SU-DHL-6 (cell line): ENCODE data around the gene LDHA.

Experiments used
- EZH2phosphoT487 ChIP-seq: fragments of 200-600 bp; sonication (generic), shearing (Covaris generic); conservative IDR thresholded peaks from 2 replicates; pipeline ENCODE4 v1.6.1; 2018; ENCODE audit warnings: mild to moderate bottlenecking, antibody characterized with exemption, low read length, moderate library complexity, mixed read lengths
- TF ChIP-seq, protein P1 (sequence below): fragments of 200-600 bp; sonication (generic); IDR thresholded peaks from one replicate; pipeline ENCODE4 v1.5.1; 2017; ENCODE audit warnings: antibody characterized with exemption, mild to moderate bottlenecking, low read length, moderate library complexity; ENCODE audit not compliant: insufficient read depth, poor library complexity, severe bottlenecking

DNA sequence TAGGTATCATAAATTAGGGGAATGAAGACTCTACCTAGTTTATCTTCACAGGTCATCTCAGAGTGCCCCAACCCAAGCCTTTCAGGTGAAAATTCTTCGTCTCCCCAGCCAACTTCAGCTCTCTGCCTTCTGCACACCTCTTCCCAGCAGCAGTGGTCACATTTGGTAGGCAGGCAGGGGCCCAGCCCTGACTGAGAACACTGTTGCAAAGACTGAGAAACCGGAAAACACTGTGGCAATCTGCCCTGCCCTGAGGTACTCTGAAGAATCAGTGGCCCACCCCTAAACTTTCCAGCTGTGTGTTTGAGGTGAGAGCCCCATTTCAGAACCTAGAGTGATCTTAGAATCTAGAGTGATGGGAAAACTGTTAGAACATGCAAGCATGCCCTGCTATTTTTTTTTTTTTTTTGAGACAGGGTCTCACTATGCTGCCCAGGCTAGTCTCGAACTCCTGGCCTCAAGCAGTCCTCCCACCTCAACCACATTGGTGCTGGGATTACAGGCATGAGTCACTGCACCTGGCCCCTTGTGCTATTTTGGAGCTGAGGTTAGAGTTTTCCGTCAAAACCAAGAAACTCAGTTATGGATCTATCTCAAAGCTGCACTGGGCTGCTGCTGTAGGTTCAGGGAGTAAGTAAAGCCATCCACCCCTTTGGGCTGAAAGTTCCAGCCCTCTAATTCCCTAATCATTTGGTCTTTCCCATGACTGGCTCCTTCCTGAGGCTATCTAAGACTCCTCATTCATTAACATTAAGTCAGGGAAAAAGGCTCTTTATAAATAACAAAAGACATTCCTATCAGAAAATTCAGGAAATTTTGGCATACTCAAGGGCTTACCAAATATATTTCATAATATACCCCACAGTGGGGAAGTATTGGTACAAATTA, 1.7 kb upstream of the LDHA start:
- TF ChIP-seq, protein P1, sequence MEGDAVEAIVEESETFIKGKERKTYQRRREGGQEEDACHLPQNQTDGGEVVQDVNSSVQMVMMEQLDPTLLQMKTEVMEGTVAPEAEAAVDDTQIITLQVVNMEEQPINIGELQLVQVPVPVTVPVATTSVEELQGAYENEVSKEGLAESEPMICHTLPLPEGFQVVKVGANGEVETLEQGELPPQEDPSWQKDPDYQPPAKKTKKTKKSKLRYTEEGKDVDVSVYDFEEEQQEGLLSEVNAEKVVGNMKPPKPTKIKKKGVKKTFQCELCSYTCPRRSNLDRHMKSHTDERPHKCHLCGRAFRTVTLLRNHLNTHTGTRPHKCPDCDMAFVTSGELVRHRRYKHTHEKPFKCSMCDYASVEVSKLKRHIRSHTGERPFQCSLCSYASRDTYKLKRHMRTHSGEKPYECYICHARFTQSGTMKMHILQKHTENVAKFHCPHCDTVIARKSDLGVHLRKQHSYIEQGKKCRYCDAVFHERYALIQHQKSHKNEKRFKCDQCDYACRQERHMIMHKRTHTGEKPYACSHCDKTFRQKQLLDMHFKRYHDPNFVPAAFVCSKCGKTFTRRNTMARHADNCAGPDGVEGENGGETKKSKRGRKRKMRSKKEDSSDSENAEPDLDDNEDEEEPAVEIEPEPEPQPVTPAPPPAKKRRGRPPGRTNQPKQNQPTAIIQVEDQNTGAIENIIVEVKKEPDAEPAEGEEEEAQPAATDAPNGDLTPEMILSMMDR: no peak
- no peak for TF ChIP-seq EZH2phosphoT487
